ENCODE data around the gene TRIM54.
A peak's percentile ranks its signal among the peaks of the same experiment; 100 is the strongest.
"Not testable (repeated sequence)": the region's sequence is repeated elsewhere in the genome, so short reads cannot be mapped to it uniquely, and the experiment has no call there.

Gene TRIM54

DNA sequence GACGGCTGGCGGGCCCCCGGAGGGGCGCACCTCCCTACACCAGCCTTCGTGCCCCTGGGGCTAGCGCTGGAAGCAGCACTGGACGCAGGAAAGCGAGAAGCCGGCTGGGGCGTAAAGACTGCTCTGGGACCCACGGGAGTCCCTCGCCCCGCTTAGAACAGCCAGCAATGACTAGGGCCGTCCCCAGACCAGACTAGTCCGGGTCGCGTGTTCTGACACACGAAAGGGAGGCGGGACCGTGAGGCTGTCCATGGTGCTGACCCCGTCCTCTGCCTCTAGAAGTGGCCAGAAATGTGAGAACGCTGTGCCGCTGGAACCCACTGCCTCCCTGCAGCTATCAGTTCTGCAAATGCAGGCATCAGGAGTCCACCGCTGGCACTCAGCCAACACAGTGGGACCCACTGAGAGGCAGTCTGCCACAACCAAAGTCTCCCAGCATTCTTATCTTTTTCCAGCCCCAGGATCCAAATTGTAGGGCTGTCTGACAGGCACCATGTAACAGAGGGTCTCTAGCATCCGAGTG is 26.2 kb downstream of the TRIM54 start, which contains the start of gene UCN:
TSS of gene UCN (minus strand) at position 87 of the 523 bp plus-strand sequence. CDS start 550 bp downstream, outside the sequence.
- no peak for DNase-seq (ENCODE audit: low read depth, low spot score)
- no peak within 1 kb of the TSS for H3K27ac ChIP-seq

DNA sequence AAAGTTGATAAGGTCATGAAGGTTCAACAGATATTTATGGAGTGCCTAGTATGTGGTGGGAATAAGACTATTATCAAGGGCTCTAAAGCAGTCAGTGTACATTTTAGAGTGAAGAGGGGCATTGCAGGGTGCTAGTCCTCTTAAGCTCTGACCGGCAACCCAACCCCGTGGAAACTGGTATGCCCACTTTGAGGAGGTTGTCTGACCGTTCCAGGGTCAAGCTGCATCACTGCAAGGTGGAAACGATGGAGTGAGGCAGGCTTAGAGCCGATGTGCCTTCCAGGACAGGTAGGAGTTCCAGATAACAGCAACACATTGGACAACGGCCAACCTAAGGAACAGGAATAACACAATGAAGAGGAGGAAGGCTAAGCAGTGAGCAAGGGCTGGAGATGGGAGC is 27.4 kb downstream of the TRIM54 start:
- DNase-seq (ENCODE audit: low read depth, low spot score): no peak
- no peak overlapping the region for H3K27ac ChIP-seq

DNA sequence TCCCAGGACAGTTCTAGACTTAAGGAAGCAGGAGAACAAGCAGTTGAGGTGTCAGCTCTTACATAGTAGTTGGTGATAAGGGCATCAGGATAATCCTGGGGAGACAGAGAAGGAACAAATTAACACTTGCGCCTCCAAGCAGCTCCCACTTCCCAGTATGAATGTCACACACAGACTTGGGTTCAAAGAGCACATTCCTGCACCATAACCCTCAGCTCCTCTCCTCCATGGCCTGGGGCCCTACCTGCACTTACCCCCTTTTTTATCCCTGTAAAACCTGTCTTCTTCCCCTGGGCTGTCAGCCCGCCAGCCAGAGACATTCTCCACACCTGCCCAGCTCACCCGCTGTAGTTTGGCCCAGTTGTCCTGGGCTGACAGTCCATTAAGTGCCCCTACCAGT is 29.9 kb downstream of the TRIM54 start:
- no peak for DNase-seq (ENCODE audit: low read depth, low spot score)
- no peak overlapping the region for H3K27ac ChIP-seq

DNA sequence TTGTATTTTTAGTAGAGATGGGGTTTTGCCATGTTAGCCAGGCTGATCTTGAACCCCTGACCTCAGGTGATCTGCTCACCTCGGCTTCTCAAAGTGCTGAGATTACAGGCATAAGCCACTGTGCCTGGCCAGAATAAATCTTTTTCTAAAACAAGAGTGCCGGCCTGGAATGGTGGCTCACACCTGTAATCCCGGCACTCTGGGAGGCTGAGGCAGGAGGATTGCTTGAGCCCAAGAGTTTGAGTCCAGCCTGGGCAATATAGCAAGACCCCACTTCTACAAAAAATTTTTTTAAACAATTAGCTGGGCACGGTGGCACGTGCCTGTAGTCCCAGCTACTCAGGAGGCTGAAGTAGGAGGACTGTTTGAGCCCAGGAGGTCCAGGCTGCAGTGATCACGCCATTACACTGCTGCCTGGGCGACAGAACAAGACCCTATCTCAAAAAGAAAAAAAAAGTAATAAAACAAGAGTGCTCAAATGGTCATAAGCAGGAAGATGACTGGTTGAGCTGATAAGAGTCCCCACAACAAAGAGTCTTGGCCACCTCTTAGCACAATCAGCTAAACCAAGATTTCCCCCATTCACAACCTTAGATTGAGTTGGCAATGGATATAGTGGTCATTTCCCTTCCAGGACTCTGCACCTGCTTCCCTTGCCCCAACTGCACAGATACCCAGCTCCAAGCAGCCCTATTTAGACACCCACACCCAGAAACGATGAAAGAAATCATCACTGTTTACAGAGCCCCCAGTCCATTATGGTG is 31.8 kb downstream of the TRIM54 start:
- no peak for DNase-seq (ENCODE audit: low read depth, low spot score)
- H3K27ac ChIP-seq: no peak overlapping the region

DNA sequence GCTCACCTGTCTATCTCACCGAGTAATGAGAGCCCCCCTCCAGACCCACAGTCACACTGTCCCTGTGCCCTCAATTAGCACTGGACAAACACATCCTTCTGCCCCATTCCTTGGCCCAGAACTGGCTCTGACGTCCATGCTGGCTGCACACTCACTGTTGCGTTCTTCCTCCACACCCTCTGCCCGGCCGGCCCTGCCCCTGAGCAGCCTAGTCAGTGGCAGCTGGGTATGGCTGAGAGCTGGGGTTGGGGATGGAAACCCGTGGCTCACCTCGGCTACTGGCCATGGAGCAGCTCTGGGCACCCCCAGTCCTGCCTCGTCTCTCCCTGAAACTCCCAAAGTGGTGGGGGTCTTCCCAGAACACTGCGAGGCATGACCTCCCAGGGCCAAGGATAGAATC is 32.5 kb downstream of the TRIM54 start:
- DNase-seq (ENCODE audit: low read depth, low spot score): no peak
- H3K27ac ChIP-seq: no peak overlapping the region

DNA sequence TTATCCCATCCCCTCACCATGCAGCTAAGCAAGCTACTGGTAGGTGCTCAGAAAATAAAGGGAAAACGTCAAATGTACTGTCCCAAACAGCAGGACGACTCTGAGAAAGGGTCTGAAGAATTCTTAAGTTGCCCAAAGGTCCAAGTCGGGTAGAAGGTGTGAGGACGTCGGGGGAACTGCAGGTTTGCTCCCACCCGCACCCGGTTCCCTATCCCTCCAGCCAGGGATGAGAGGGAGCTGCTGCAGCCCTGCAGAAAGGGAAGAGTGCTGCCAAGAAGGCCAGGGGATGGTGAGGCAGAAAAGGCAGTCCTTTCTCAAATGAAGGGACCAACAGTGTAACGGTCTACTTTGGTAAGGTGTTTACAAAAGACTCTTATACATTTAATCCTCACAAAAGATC is 32.9 kb downstream of the TRIM54 start:
- no peak for DNase-seq (ENCODE audit: low read depth, low spot score)
- H3K27ac ChIP-seq: no peak overlapping the region

DNA sequence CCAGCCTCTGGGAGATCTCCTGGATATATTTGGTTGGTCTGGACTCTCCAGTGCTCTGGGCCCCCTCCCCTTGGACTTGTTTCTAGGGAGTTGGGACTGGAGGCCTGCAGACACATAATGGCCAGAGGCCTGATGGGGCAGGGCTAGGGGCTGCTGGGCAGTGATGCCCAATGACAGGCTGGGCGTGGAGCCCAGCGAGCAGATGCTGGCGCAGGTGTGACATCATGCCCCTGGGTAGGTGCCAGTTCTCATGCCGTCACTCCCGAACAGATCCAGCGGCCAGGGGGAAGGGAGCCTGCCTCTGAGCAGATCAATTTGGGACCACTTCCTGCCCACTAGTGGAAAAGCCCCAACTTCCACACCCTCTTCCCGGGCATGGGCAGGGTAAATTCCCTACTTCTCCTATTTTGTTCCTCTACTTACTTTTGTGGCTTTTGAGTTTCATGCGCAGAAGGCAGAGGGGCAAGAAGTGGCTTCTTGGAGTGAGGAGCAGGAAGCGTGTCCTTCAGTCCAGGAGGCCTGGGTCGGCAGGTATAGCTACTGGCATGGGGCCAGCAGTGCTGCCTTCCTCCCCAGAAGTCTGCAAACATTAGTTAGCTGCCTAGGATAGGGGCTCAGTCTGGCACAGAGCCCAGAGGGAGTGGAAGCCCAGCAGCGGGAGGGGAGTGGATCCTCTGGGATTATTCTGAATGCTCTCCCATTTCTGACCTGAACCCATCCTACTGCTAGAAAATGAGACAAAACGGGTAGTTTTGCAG is 34.6 kb downstream of the TRIM54 start:
- DNase-seq (ENCODE audit: low read depth, low spot score): no peak
- no peak overlapping the region for H3K27ac ChIP-seq

DNA sequence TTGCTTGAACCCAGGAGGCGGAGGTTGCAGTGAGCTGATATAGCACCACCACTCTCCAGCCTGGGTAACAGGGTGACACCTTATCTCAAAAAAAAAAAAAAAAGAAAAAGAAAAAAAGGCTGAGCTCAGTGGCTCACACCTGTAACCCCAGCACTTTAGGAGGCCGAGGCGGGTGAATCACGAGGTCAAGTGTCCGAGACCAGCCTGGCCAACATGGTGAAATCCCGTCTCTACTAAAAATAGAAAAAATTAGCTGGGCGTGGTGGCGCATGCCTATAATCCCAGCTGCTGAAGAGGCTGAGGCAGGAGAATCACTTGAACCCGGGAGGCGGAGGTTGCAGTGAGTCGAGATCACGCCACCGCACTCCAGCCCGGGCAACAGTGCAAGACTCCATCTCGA is 37.6 kb downstream of the TRIM54 start:
- not testable (repeated sequence) for H3K27ac ChIP-seq; DNase-seq (ENCODE audit: low read depth, low spot score)

DNA sequence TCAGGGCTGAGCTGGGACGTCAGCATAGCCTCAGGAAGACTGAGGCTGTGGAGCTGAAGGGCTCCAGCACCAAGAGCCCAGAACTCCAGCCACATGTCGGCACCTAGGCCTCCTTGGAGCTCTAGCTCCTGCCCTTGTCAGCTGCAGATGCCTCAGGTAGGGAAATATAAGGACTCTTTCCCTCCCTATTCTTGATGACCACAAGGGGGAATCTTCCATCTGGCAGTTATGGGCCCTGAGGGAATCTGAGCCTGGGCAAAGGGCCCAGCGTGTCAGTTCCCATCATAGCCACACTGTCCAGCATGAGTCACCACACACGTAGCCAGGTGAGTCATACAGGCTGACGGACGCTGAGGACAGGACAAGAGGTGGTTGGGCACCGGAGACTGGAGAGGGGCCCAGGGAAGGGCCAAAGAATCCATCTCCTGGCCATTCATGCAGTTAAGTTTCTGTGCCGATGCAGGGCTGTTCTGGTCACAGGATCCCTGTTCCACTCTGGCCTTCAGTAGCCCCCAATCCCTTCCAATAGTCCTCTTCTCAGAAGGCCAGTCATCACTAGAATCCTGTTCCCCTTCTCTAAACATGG is 38.8 kb downstream of the TRIM54 start:
- H3K27ac ChIP-seq: peak overlapping the region; percentile 70

DNA sequence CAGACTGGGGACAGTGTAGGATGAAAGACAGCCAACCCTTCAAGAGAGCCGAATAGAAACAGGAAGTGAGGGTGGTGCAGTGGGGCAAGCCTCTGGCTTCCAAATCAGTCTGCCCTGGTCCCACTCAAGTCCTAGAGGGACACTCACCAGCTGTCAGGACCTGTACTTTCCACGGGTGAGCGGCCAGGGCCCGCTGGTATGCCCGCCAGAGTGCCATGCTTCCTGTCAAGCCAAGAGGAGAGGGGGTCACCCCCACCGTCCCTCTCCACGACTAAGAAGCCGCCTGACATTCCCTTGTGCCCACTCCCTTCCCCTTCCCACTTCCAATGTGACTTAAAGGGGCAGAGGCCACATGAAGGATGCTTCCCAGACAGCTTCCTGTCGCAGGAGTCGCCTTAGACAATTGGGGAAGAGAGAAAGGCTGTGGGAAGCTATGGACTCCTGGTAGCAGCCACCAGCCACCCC is 40.1 kb downstream of the TRIM54 start:
- DNase-seq (ENCODE audit: low read depth, low spot score): no peak
- peak overlapping the region; percentile 70 for H3K27ac ChIP-seq

More for the DNA sequence above, 38.8 kb downstream of the TRIM54 start:
- peak; percentile 91 for DNase-seq (ENCODE audit: low read depth, low spot score)

DNA sequence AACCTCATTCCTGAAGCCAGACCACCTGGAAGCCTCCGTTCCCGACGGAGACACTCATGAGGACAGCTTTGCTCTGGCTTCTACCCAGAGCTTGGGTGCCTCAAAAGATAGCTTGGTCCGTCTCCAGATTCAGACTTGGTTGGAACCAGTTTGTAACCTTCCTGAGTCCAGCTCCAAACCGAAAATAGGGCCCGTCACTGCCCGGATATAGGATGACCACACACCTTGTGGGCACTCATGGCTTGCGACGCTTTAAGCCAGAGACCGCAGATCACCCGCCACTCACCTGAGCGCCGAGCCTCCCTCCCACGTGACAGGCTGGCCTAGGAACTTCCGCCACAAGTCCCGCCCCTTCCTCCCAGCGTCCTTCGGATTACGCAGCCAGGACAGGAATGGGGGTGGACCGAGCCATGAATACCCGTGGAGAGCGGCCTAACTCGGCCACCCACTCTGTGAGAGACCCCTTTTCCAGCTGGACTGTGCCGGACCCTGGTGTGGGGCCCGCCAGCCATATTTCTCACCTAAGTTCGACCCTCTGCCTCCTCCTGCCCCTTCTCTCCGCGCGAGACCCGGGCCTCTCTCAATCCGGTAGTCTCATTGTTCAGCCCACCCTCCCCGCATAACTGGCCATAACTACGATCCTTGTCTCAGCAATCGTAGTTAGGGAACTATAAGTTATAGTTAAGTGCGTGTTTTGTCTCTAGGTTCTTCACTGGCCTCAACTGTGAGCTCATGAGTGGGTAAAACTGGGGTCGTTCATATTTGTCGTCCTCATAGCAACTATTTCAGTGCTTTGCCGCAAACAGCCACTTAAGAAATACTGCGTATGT is 40.8 kb downstream of the TRIM54 start, which contains the start of gene MPV17:
TSS of gene MPV17 (minus strand) at position 332 of the 830 bp plus-strand sequence. CDS start 580 bp downstream, outside the sequence.
- H3K27ac ChIP-seq: peak within 1 kb of the TSS; percentile 70
- peak; percentile 74 for DNase-seq (ENCODE audit: low read depth, low spot score)

DNA sequence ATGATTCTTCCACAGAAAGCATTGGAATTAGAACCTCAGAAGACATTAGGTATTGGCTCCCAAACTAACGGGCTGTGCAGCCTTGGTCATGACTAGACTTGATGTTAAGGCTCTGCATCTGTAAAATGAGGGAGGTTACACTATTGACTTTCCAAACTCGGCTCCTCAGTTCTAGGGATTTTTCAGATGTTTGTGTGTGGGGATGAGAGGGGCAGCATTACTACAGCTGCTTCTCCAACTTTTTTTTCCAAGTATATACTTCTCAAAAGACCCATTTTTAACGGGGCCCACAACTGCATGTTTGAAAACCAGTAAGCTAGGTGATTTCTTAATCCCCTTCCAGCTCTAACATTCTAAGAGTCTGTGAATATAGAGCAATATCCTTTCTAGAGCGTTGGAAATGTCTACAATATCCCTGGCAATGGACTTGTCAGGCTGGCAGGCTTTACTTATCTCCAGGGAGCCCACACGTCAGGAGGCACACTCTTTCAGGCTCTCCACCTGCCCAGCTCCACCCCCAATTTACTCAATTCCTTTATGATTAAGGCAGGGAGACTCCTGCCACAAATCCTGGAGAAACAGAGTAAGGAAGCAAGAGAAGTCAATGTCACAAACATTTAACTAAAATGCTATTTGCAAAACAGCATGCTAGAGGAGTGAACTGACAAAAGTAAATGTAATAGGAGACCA is 41.5 kb downstream of the TRIM54 start:
- no peak for DNase-seq (ENCODE audit: low read depth, low spot score)
- H3K27ac ChIP-seq: peak overlapping the region; percentile 70

DNA sequence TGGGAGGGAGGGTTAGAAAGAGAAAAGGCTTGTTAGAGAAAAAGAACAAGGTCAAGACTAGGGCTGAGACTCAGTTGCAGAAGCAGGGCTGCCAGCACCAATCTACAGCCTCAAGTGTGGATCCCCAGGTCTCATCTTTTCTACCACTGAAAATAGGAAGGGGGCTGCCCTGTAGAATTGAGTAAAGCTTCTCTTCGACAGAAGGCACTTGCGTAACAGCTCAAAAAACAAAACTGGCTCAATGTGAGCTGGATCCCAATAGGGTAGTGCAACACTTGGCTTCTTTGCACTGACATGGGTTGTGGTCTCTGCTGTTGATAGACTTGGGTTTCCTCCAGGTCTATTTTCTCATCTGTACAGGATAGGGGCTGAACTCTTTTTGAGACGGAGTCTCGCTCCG is 42.5 kb downstream of the TRIM54 start:
- H3K27ac ChIP-seq: no peak overlapping the region
- DNase-seq (ENCODE audit: low read depth, low spot score): no peak

DNA sequence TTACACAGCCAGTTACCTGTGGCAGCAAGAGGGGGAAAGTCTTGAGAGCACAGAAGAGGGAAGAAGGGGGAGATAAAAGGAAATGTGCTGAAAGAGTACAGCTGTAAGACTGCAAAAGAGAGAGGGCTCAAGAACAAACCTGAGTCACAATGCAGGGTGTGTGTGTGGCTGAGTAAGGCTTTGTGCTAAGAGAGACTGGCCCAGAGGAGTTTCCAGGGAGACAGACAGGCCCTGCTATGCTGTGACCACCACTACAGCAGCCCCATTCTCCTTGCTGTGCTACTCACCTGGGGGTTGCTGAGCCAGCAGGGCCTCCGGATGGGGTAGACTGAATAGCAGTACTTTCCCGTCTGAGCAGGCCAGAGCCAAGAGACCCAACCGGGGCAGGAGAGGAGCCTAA is 53.1 kb downstream of the TRIM54 start:
- no peak for DNase-seq (ENCODE audit: low read depth, low spot score)
- H3K27ac ChIP-seq: no peak overlapping the region

DNA sequence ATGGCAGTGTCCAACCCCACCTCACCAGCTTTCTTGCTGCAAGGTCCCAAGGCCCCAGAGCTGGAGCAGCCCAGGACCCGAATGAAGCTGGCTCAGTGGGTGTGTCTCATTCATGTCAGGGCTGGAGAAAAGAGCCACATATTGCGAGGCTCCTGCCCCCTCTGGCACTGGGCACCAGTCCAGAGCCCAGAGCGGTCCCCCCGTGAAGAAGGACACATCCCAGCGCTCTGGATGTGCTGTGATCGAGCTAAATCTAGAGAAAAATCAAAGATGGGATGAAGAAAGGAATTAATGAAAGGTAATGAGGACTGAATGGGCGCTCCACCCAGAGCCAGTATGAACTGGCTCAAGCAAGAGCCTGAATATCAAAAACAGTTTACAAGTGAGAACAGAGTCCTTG is 53.9 kb downstream of the TRIM54 start:
- H3K27ac ChIP-seq: no peak overlapping the region
- no peak for DNase-seq (ENCODE audit: low read depth, low spot score)

DNA sequence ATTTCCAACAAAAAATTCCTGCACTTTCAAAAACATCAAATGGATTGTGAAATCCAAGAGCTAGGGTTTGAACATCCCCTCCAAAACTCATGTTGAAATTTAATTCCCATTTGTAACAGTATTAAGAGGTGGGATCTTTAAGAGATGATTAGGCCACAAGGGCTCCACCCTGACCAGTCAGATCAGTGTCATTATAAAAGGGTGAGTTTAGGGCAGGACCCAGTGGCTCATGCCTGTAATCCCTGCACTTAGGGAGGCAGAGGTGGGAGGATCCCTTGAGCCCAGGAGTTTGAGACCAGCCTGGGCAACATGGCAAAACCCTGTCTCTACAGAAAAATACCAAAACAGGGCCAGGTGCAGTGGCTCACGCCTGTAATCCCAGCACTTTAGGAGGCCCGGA is 65.4 kb downstream of the TRIM54 start:
- H3K27ac ChIP-seq: no peak overlapping the region
- no peak for DNase-seq (ENCODE audit: low read depth, low spot score)

DNA sequence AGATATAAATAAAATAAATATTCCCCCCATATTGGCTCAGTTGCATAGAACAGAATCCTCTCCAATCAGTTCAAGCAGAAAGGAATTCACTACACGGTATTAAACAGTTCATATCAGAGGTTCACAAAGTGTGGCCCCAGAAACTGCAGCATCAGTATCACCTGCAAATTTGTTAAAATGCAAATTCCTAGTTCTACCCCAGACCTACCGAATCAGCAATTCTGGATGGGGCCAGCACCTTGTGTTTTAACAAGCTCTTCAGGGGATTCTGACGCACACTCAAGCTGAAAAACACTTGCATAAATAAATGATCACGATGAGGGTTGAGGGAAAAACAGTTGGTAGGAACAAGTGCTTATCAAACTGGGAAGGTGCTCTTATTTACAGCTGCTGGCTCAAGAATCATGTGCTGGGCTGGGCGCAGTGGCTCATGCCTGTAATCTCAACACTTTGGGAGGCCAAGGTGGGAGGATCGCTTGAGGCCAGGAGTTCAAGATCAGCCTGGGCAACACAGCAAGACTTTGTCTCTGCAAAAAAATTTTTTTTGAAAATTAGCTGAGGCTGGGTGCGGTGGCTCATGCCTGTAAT is 68.0 kb downstream of the TRIM54 start:
- H3K27ac ChIP-seq: no peak overlapping the region
- DNase-seq (ENCODE audit: low read depth, low spot score): no peak

DNA sequence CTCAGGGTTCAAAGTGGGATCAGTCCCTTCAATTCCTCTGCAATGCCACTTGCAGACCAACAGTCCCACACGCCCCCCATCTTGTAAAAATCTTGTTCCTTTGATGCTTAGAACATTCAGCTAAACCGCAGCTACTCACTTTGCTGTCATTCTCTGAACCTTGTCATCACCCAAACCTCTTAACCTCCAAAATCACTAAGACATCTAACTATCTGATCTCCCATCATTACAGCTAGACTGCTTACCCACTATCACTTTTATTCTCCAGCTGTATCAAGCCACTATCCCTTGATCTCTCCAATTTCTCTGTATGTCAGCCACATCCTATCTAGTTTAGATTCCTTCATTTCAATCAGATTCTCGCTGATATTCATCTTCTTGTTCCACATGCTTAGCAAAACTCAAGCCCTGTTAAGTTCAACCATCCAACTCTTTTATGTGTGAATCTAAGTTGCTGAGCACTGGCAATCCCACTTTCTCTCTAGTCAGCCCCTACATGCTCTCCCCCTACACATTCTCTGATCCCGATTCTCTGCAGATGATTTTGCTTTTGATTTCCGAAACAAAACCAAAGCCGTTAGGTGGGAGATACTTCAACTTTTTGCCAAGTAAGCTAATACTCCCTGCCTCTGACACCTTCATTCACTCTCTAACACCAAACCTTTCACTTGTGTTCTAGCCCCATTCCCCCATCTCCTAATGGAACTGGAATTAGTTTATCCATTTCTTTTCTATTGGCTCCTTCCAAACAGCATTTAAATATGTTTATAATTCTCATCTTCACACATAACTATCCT is 69.8 kb downstream of the TRIM54 start:
- H3K27ac ChIP-seq: no peak overlapping the region
- no peak for DNase-seq (ENCODE audit: low read depth, low spot score)

Measured in epithelial cell of prostate (primary cell).